ENCODE results near the gene DAPK1.
"Not testable (repeated sequence)": the region's sequence is repeated elsewhere in the genome, so short reads cannot be mapped to it uniquely, and the experiment has no call there.

DAPK1 gene

GRCh38 chr9:87543251-87543650, 45.6 kb downstream of the DAPK1 start:
- DNase-seq (ENCODE audit: low read depth), result no peak

- no peak for DNase-seq (ENCODE audit: low read depth)
Observed at GRCh38 chr9:87545858-87546257, 48.2 kb downstream of the DAPK1 start.

GRCh38 chr9:87546704-87547103, 49.0 kb downstream of the DAPK1 start:
- no peak for DNase-seq (ENCODE audit: low read depth)

- DNase-seq (ENCODE audit: low read depth), result no peak
Observed at GRCh38 chr9:87547671-87548081, 50.0 kb downstream of the DAPK1 start.

- DNase-seq (ENCODE audit: low read depth), result no peak
Observed at GRCh38 chr9:87548159-87548558, 50.5 kb downstream of the DAPK1 start.

GRCh38 chr9:87549088-87549487, 51.4 kb downstream of the DAPK1 start:
- not testable (repeated sequence) for DNase-seq (ENCODE audit: low read depth)

- no peak for DNase-seq (ENCODE audit: low read depth)
Observed at GRCh38 chr9:87549791-87550190, 52.1 kb downstream of the DAPK1 start.

- no peak for DNase-seq (ENCODE audit: low read depth)
Observed at GRCh38 chr9:87550253-87550954, 52.7 kb downstream of the DAPK1 start.

- DNase-seq (ENCODE audit: low read depth), result no peak
Observed at GRCh38 chr9:87551772-87552217, 54.1 kb downstream of the DAPK1 start.

GRCh38 chr9:87554171-87554910, 56.7 kb downstream of the DAPK1 start:
- DNase-seq (ENCODE audit: low read depth), result no peak

- DNase-seq (ENCODE audit: low read depth), result no peak
Observed at GRCh38 chr9:87554976-87555375, 57.3 kb downstream of the DAPK1 start.

- no peak for DNase-seq (ENCODE audit: low read depth)
Observed at GRCh38 chr9:87556039-87556438, 58.4 kb downstream of the DAPK1 start.

GRCh38 chr9:87556821-87557220, 59.2 kb downstream of the DAPK1 start:
- DNase-seq (ENCODE audit: low read depth), result no peak

GRCh38 chr9:87557996-87558395, 60.3 kb downstream of the DAPK1 start:
- no peak for DNase-seq (ENCODE audit: low read depth)

- no peak for DNase-seq (ENCODE audit: low read depth)
Observed at GRCh38 chr9:87558606-87559190, 61.0 kb downstream of the DAPK1 start.

- DNase-seq (ENCODE audit: low read depth), result no peak
Observed at GRCh38 chr9:87562062-87562461, 64.4 kb downstream of the DAPK1 start.

GRCh38 chr9:87562530-87563170, 65.0 kb downstream of the DAPK1 start:
- no peak for DNase-seq (ENCODE audit: low read depth)

- no peak for DNase-seq (ENCODE audit: low read depth)
Observed at GRCh38 chr9:87564111-87564510, 66.4 kb downstream of the DAPK1 start.

GRCh38 chr9:87564791-87565241, 67.1 kb downstream of the DAPK1 start:
- no peak for DNase-seq (ENCODE audit: low read depth)

- no peak for DNase-seq (ENCODE audit: low read depth)
Observed at GRCh38 chr9:87567001-87567400, 69.3 kb downstream of the DAPK1 start.

- DNase-seq (ENCODE audit: low read depth), result no peak
Observed at GRCh38 chr9:87567571-87567970, 69.9 kb downstream of the DAPK1 start.

GRCh38 chr9:87567983-87568382, 70.3 kb downstream of the DAPK1 start:
- DNase-seq (ENCODE audit: low read depth), result no peak

GRCh38 chr9:87568401-87568800, 70.7 kb downstream of the DAPK1 start:
- no peak for DNase-seq (ENCODE audit: low read depth)

Data from activated T-cell treated with anti-CD3 and anti-CD28 coated beads for 1 hour (primary cell).